Vagina (tissue), 2 donors: ENCODE data around the gene DDX6. TPM values are rescaled to one million over a fixed set of nuclear protein-coding genes. Genes with fewer than 3 reads are reported as not detected.

Experiments used
- DNase-seq, 2 donors: peaks; one replicate each; pipeline ENCODE4 v3.0.0-alpha.2; 2017; ENCODE audit errors: extremely low spot score in 2 of 2
- H3K27ac ChIP-seq: fragments of 200-600 bp; sonication (generic); one replicate; pipeline ENCODE4 v1.5.1; 2019
- H3K27me3 ChIP-seq: fragments of 200-600 bp; sonication (generic); one replicate; pipeline ENCODE4 v1.5.1; 2019
- H3K36me3 ChIP-seq, 2 donors: fragments of 200-600 bp; sonication (generic); one replicate each; pipeline ENCODE4 v1.5.1; 2017 to 2019
- H3K4me1 ChIP-seq: fragments of 200-600 bp; sonication (generic); one replicate; pipeline ENCODE4 v1.5.1; 2019
- H3K4me3 ChIP-seq, 2 donors: fragments of 200-600 bp; sonication (generic); 1 replicate in 1 of 2; 2 replicates in 1 of 2; pipeline ENCODE4 v1.5.1; 2016 to 2019
- H3K9me3 ChIP-seq: fragments of 200-600 bp; sonication (generic); one replicate; pipeline ENCODE4 v1.5.1; 2019
- POLR2A ChIP-seq, 2 donors: fragments of 450-650 bp; IDR thresholded peaks; one replicate each; pipeline ENCODE4 v1.6.1; 2017; ENCODE audit warnings: antibody characterized with exemption in 2 of 2, mild to moderate bottlenecking in 2 of 2, moderate library complexity in 2 of 2
- POLR2AphosphoS5 ChIP-seq, 2 donors: sonication (generic); formaldehyde crosslinking; IDR thresholded peaks; one replicate each; pipeline ENCODE4 v1.9.0; 2017; ENCODE audit warnings: antibody characterized with exemption in 2 of 2, mild to moderate bottlenecking in 2 of 2, low read depth in 1 of 2; ENCODE audit not compliant: insufficient read depth in 1 of 2
- intact Hi-C: fragments of 100-400 bp; cut with DNase I; formaldehyde crosslinking; loops from one replicate; pipeline ENCODE4 v1.15.1; 2023
- total RNA-seq: library from RNA; depleted of rRNA; stranded (reverse); fragments of >200 nt; gene quantifications from one replicate; pipeline ENCODE4 v1.2.3, GENCODE V29; 2016
- TF ChIP-seq, protein P1 (sequence below), 3 experiments: fragments of 450-650 bp in 2 of 3; fragments of 200-600 bp in 1 of 3; sonication (generic) in 1 of 3; IDR thresholded peaks; one replicate each; pipeline ENCODE4 v1.5.1; 2017 to 2019; ENCODE audit warnings: antibody characterized with exemption in 3 of 3, mild to moderate bottlenecking in 2 of 3, moderate library complexity in 2 of 3

Gene DDX6
- total RNA-seq, 1 donor from 2014 or later, result 81.5 TPM

DNA sequence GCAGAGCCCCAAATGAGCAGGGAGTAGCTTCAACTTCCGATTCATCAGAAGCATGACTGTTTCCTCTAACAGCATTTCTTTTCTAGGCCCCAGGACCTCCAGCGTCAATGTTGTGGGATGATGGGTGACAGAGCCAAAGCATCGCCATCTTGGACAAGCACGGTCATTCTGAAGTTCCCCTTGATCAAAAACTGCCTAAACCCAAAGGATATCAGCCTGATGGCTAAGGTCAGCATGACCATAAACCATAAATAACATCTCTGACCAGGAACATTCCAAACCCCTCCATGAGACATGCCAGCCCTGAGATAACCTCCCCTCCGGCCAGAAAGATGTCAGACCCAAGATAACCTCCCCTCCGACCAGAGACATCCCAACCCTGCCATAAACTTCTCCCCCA is 82.7 kb downstream of the DDX6 start:
- H3K4me3 ChIP-seq, result no peak overlapping the region
- H3K27me3 ChIP-seq, result no peaks in the 10 kb centered on the region
- no peaks in the 10 kb centered on the region for H3K36me3 ChIP-seq
- TF ChIP-seq POLR2AphosphoS5 (IDR thresholded peaks at IDR 0.05; ENCODE audit: insufficient read depth in 1 of 2, low read depth in 1 of 2) (no peak), POLR2A (IDR thresholded peaks at IDR 0.05) (no peak)
- TF ChIP-seq, protein P1, sequence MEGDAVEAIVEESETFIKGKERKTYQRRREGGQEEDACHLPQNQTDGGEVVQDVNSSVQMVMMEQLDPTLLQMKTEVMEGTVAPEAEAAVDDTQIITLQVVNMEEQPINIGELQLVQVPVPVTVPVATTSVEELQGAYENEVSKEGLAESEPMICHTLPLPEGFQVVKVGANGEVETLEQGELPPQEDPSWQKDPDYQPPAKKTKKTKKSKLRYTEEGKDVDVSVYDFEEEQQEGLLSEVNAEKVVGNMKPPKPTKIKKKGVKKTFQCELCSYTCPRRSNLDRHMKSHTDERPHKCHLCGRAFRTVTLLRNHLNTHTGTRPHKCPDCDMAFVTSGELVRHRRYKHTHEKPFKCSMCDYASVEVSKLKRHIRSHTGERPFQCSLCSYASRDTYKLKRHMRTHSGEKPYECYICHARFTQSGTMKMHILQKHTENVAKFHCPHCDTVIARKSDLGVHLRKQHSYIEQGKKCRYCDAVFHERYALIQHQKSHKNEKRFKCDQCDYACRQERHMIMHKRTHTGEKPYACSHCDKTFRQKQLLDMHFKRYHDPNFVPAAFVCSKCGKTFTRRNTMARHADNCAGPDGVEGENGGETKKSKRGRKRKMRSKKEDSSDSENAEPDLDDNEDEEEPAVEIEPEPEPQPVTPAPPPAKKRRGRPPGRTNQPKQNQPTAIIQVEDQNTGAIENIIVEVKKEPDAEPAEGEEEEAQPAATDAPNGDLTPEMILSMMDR (IDR thresholded peaks at IDR 0.05), result no peak
- intact Hi-C loops, result no loop called here
- H3K9me3 ChIP-seq, result no peaks in the 10 kb centered on the region
- no peak for DNase-seq
- H3K4me1 ChIP-seq, result no peaks in the 10 kb centered on the region
- H3K27ac ChIP-seq, result no peak overlapping the region

DNA sequence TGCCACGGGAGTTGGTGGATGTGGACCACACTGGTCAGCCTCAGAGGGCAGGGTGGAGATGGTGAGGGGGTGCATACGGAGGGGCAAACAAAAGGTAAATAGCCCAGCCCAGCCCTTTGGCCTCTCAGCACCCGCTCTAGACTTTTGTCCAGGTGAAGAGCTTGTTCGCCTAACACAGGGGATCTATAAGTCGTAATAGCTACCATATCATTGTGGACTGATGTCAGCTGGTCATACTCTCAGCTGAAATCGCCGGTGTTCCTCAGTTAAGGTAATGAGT is 84.5 kb downstream of the DDX6 start:
- no peak overlapping the region for H3K27ac ChIP-seq
- DNase-seq, result no peak
- no peaks in the 10 kb centered on the region for H3K4me1 ChIP-seq
- no peak overlapping the region for H3K4me3 ChIP-seq
- H3K9me3 ChIP-seq, result no peaks in the 10 kb centered on the region
- H3K36me3 ChIP-seq, result no peaks in the 10 kb centered on the region
- TF ChIP-seq, protein P1 (IDR thresholded peaks at IDR 0.05), result no peak
- no peak for TF ChIP-seq POLR2A (IDR thresholded peaks at IDR 0.05)
- no peak for TF ChIP-seq POLR2AphosphoS5 (IDR thresholded peaks at IDR 0.05; ENCODE audit: insufficient read depth in 1 of 2, low read depth in 1 of 2)
- intact Hi-C loops, result no loop called here
- H3K27me3 ChIP-seq, result no peaks in the 10 kb centered on the region

DNA sequence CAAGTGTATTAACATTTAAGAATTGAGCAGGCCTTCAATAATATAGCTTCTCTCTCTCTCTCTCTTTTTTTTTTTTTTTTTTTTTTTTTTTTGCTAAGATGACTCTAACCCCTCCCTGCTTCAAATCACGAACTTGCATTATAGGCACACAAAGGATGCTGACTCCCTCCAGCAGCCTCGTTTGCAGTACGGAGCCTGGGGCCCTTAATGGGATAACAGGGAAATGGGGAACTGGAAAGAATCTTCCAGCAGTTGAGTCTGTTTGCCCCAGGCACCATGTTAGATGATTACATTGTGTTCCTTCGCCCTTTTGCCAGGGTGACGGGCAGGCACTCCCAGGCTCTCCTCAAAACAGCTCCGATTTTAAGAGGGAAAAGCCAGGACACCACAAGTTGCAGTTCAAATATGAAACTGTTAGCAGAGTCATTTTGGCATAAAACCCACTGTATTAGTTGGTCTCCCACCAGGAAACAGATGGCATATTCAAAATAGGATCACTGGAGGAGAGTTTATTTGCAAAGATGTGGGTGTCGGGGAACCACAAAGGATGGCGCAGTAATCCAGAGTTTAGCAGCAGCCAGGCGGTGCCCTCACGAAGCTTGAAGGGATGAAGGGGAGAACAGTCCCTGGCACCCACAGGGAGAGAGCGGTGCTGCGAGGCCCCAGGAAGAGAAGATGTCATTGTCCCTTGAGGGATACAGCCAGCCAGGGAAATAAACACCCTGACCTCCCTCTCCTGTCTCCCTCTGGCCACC is 85.0 kb downstream of the DDX6 start:
- Histone ChIP-seq H3K4me1 (no peaks in the 10 kb centered on the region), H3K27ac (no peak overlapping the region), H3K4me3 (no peak overlapping the region), H3K36me3 (no peaks in the 10 kb centered on the region), H3K27me3 (no peaks in the 10 kb centered on the region), H3K9me3 (no peaks in the 10 kb centered on the region)
- no peak for DNase-seq
- intact Hi-C loops, result no loop called here
- TF ChIP-seq POLR2AphosphoS5 (IDR thresholded peaks at IDR 0.05; ENCODE audit: insufficient read depth in 1 of 2, low read depth in 1 of 2) (no peak), POLR2A (IDR thresholded peaks at IDR 0.05) (no peak)
- TF ChIP-seq, protein P1 (IDR thresholded peaks at IDR 0.05), result no peak

DNA sequence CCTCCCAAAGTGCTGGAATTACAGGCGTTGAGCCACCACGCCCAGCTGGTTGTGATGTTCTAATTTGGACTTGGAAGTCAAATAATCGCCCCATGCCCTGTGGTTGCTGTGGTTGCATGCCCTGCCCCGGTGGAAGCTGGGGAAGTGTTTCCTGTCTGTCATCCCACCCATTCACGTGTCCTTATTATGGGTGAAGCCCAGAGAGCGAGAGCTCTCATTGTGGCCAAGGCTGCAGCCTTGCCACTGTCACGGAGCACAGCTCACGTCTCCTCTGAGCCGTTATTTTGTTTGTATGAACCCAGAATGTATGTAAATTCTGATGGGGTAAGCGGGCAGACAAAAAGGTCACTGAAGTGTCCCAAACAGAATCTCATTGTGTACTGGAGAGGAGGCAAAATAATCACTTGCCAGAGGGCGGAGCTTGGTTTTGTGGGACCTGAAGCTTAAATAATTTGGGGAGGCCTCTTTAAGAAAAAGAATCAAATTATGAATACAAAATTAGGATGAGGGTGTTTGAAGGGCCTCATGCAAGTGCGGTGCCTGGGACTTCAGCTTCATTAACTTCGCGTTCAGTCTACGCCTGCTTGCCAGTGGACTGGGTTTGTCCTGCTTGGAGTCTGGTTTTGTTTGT is 85.7 kb downstream of the DDX6 start:
- Histone ChIP-seq H3K27me3 (no peaks in the 10 kb centered on the region), H3K27ac (no peak overlapping the region), H3K36me3 (no peaks in the 10 kb centered on the region), H3K9me3 (no peaks in the 10 kb centered on the region), H3K4me1 (no peaks in the 10 kb centered on the region), H3K4me3 (no peak overlapping the region)
- TF ChIP-seq, protein P1 (IDR thresholded peaks at IDR 0.05), result no peak
- TF ChIP-seq POLR2AphosphoS5 (IDR thresholded peaks at IDR 0.05; ENCODE audit: insufficient read depth in 1 of 2, low read depth in 1 of 2), result no peak
- TF ChIP-seq POLR2A (IDR thresholded peaks at IDR 0.05), result no peak
- no peak for DNase-seq
- intact Hi-C loops, result no loop called here

DNA sequence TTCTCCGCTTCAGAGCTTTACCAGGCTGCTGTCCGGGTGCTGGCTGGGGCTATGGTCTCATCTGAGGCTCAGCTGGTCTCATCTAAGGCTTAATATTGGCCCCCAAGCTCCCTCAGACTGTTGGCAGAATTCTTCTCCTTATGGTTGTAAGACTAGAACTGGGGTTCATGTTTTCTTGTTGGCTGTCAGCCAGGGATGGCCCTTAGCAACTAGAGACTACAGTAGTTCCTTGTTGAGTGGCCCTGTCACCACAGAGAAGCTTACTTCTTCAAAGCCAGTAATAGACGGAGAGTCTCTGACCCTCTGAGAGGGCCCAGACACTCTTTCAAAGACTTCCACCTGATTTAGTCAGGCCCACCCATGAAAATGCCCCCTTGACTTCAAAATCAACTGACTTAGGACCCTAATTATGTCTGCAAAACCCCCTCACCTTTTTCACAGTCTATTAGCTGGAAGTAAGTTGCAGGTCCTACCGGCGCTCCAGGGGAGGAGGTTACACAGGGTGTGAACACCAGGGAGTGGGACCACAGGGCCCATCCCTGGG is 87.3 kb downstream of the DDX6 start:
- Histone ChIP-seq H3K36me3 (no peaks in the 10 kb centered on the region), H3K27me3 (no peaks in the 10 kb centered on the region), H3K4me3 (no peak overlapping the region), H3K9me3 (no peaks in the 10 kb centered on the region), H3K27ac (no peak overlapping the region), H3K4me1 (no peaks in the 10 kb centered on the region)
- intact Hi-C loops, result no loop called here
- no peak for DNase-seq
- TF ChIP-seq POLR2AphosphoS5 (IDR thresholded peaks at IDR 0.05; ENCODE audit: insufficient read depth in 1 of 2, low read depth in 1 of 2) (no peak), POLR2A (IDR thresholded peaks at IDR 0.05) (no peak)
- TF ChIP-seq, protein P1 (IDR thresholded peaks at IDR 0.05), result no peak
